Fibroblast of the aortic adventitia (primary cell): ENCODE data around the gene SYN1. TPM values are rescaled to one million over a fixed set of nuclear protein-coding genes. Genes with fewer than 3 reads are reported as not detected.

Experiments used
- DNase-seq: peaks from one replicate; pipeline ENCODE4 v3.0.0-alpha.2; 2010; ENCODE audit warnings: low read depth
- H3K4me3 ChIP-seq: 2 replicates; pipeline ENCODE4 v1.5.1; 2011; ENCODE audit warnings: low read depth, mild to moderate bottlenecking, control low read depth, low read length, moderate library complexity
- CTCF ChIP-seq: IDR thresholded peaks from 2 replicates; pipeline ENCODE4 v1.5.1; 2011; ENCODE audit warnings: mild to moderate bottlenecking, low read length, control low read depth, inconsistent platforms; ENCODE audit not compliant: insufficient read depth
- total RNA-seq: library from RNA; depleted of rRNA; stranded (reverse); fragments of >200 nt; gene quantifications from 2 replicates; pipeline ENCODE4 v1.2.3, GENCODE V29; 2012; ENCODE audit warnings: low replicate concordance

SYN1 gene
- total RNA-seq, 1 donor: 0.09 TPM

- peak; percentile 39 for TF ChIP-seq CTCF
- DNase-seq: no peak
- H3K4me3 ChIP-seq: no peak overlapping the region
Measured at GRCh38 chrX:47568656-47569295, 50.9 kb downstream of the SYN1 start.

- TF ChIP-seq CTCF: no peak
- no peak overlapping the region for H3K4me3 ChIP-seq
- DNase-seq: no peak
Measured at GRCh38 chrX:47566841-47567240, 52.8 kb downstream of the SYN1 start.

GRCh38 chrX:47564438-47565085 is 55.1 kb downstream of the SYN1 start:
- no peak for DNase-seq
- TF ChIP-seq CTCF: no peak
- H3K4me3 ChIP-seq: no peak overlapping the region

GRCh38 chrX:47563801-47564315 is 55.8 kb downstream of the SYN1 start:
- no peak overlapping the region for H3K4me3 ChIP-seq
- TF ChIP-seq CTCF: no peak
- peak; percentile 55 for DNase-seq

GRCh38 chrX:47562615-47563243 is 56.9 kb downstream of the SYN1 start:
- peak; percentile 44 for DNase-seq
- peak; percentile 44 for TF ChIP-seq CTCF
- H3K4me3 ChIP-seq: no peak overlapping the region

- DNase-seq: no peak
- H3K4me3 ChIP-seq: peak overlapping the region; percentile 74
- TF ChIP-seq CTCF: no peak
Measured at GRCh38 chrX:47561659-47562151, 58.0 kb downstream of the SYN1 start.
